Panc1 (cell line): ENCODE results near the gene LRGUK. TPM values are rescaled to one million over a fixed set of nuclear protein-coding genes. Genes with fewer than 3 reads are reported as not detected.

ENCODE experiments used
- ATAC-seq: fragments of 200-7000 bp; cut with Tn5 transposase; 2 replicates; pipeline ENCODE4 v1.9.1; 2020; ENCODE audit warnings: mild to moderate bottlenecking, moderate library complexity
- BruUV-seq: library from RNA; stranded (reverse); fragments of 400-500 nt; replicated peaks from 2 replicates; lab custom pipeline; 2021; lab: Mats Ljungman, UMichigan
- CTCF ChIA-PET: fragments of 300-600 bp; sonication (Branson Sonifier 250); formaldehyde crosslinking; loops from one replicate; lab custom pipeline; 2022; ENCODE audit warnings: antibody characterized with exemption; lab: Charles Lee
- POLR2A ChIA-PET: fragments of 300-600 bp; sonication (Branson Sonifier 250); formaldehyde crosslinking; loops from one replicate; lab custom pipeline; 2022; ENCODE audit warnings: antibody characterized with exemption; lab: Charles Lee
- DNase-seq: peaks from one replicate; pipeline ENCODE4 v3.0.0-alpha.2; 2010; ENCODE audit warnings: low read depth, low spot score
- H3K27ac ChIP-seq: 2 replicates; pipeline ENCODE4 v1.5.1; 2011; ENCODE audit warnings: mild to moderate bottlenecking, low read length, inconsistent platforms
- H3K27me3 ChIP-seq: fragments of 200-500 bp; sonication (Bioruptor generic); 2 replicates; pipeline ENCODE4 v1.6.0; 2014; ENCODE audit warnings: low read length, inconsistent platforms; ENCODE audit not compliant: control insufficient read depth, insufficient read depth
- H3K36me3 ChIP-seq: fragments of 200-500 bp; sonication (Bioruptor generic); 2 replicates; pipeline ENCODE4 v1.5.1; 2014; ENCODE audit warnings: inconsistent platforms, mild to moderate bottlenecking, low read length, moderate library complexity; ENCODE audit not compliant: control insufficient read depth, insufficient read depth
- H3K4me1 ChIP-seq: 2 replicates; pipeline ENCODE4 v1.5.1; 2011; ENCODE audit warnings: inconsistent platforms, mild to moderate bottlenecking, low read length, moderate library complexity; ENCODE audit not compliant: control insufficient read depth, insufficient read depth
- H3K4me3 ChIP-seq, 2 experiments: 2 replicates each; pipeline ENCODE4 v1.5.1; 2011 to 2012; ENCODE audit warnings: low read depth in 2 of 2, low read length in 2 of 2, mild to moderate bottlenecking in 2 of 2, inconsistent platforms in 1 of 2, moderate library complexity in 1 of 2
- H3K9me3 ChIP-seq: fragments of 200-500 bp; sonication (Bioruptor generic); 2 replicates; pipeline ENCODE4 v1.5.1; 2014; ENCODE audit warnings: low read depth, mild to moderate bottlenecking, inconsistent platforms, low read length, moderate library complexity; ENCODE audit not compliant: control insufficient read depth, insufficient read depth
- POLR2AphosphoS5 ChIP-seq: IDR thresholded peaks from 2 replicates; pipeline ENCODE4 v1.6.1; 2012; ENCODE audit warnings: mild to moderate bottlenecking, low read depth, low read length, moderate library complexity
- SIN3A ChIP-seq: IDR thresholded peaks from 2 replicates; pipeline ENCODE4 v1.6.1; 2012; ENCODE audit warnings: low read depth, mild to moderate bottlenecking, low read length, moderate library complexity, borderline replicate concordance; ENCODE audit not compliant: insufficient read depth
- TCF7L2 ChIP-seq: IDR thresholded peaks from 2 replicates; pipeline ENCODE4 v1.6.1; 2011; ENCODE audit warnings: mild to moderate bottlenecking, low read depth, low read length, inconsistent platforms
- in situ Hi-C: cut with HindIII; loops from 2 replicates; pipeline ENCODE4 v1.10.0; 2016; ENCODE audit warnings: low sequenced_read_pairs, low pct_unique_long_range_greater_than_20kb
- intact Hi-C: fragments of 100-400 bp; cut with micrococcal nuclease; formaldehyde crosslinking; loops from one replicate; pipeline ENCODE4 v1.10.0; 2022; ENCODE audit not compliant: unreplicated experiment
- total RNA-seq: library from RNA; stranded (reverse); gene quantifications from one replicate; pipeline ENCODE4 v1.2.1, GENCODE V29; 2021; ENCODE audit not compliant: unreplicated experiment
- TF ChIP-seq, protein P1 (sequence below): fragments of 450-650 bp; IDR thresholded peaks from 2 replicates; pipeline ENCODE4 v1.5.1; 2017; ENCODE audit warnings: mild to moderate bottlenecking
- TF ChIP-seq, protein P2 (sequence below), 2 experiments: IDR thresholded peaks; 2 replicates each; pipeline ENCODE4 v1.6.1; 2011 to 2012; ENCODE audit warnings: low read depth in 2 of 2, control low read depth in 1 of 2, low read length in 1 of 2, mild to moderate bottlenecking in 1 of 2, moderate library complexity in 1 of 2; ENCODE audit not compliant: insufficient read depth in 1 of 2

Gene LRGUK
- total RNA-seq, 1 experiment from 2014 or later: 0.23 TPM

GRCh38 chr7:134279898-134280297 is 152.8 kb downstream of the LRGUK start:
- Histone ChIP-seq H3K4me1 (no peaks in the 10 kb centered on the region), H3K36me3 (no peaks in the 10 kb centered on the region), H3K9me3 (no peaks in the 10 kb centered on the region), H3K4me3 (no peak overlapping the region), H3K27ac (no peak overlapping the region), H3K27me3 (peaks cover 8% of the 10 kb centered on the region)
- ChIA-PET CTCF (no interaction called here), POLR2A (no interaction called here)
- intact Hi-C loops: no loop called here
- DNase-seq (no peak), ATAC-seq (no peak)
- no TSS peak for BruUV-seq
- in situ Hi-C loops: no loop called here
- TF ChIP-seq, protein P1, sequence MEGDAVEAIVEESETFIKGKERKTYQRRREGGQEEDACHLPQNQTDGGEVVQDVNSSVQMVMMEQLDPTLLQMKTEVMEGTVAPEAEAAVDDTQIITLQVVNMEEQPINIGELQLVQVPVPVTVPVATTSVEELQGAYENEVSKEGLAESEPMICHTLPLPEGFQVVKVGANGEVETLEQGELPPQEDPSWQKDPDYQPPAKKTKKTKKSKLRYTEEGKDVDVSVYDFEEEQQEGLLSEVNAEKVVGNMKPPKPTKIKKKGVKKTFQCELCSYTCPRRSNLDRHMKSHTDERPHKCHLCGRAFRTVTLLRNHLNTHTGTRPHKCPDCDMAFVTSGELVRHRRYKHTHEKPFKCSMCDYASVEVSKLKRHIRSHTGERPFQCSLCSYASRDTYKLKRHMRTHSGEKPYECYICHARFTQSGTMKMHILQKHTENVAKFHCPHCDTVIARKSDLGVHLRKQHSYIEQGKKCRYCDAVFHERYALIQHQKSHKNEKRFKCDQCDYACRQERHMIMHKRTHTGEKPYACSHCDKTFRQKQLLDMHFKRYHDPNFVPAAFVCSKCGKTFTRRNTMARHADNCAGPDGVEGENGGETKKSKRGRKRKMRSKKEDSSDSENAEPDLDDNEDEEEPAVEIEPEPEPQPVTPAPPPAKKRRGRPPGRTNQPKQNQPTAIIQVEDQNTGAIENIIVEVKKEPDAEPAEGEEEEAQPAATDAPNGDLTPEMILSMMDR: no peak
- TF ChIP-seq SIN3A: no peak
- TF ChIP-seq, protein P2, sequence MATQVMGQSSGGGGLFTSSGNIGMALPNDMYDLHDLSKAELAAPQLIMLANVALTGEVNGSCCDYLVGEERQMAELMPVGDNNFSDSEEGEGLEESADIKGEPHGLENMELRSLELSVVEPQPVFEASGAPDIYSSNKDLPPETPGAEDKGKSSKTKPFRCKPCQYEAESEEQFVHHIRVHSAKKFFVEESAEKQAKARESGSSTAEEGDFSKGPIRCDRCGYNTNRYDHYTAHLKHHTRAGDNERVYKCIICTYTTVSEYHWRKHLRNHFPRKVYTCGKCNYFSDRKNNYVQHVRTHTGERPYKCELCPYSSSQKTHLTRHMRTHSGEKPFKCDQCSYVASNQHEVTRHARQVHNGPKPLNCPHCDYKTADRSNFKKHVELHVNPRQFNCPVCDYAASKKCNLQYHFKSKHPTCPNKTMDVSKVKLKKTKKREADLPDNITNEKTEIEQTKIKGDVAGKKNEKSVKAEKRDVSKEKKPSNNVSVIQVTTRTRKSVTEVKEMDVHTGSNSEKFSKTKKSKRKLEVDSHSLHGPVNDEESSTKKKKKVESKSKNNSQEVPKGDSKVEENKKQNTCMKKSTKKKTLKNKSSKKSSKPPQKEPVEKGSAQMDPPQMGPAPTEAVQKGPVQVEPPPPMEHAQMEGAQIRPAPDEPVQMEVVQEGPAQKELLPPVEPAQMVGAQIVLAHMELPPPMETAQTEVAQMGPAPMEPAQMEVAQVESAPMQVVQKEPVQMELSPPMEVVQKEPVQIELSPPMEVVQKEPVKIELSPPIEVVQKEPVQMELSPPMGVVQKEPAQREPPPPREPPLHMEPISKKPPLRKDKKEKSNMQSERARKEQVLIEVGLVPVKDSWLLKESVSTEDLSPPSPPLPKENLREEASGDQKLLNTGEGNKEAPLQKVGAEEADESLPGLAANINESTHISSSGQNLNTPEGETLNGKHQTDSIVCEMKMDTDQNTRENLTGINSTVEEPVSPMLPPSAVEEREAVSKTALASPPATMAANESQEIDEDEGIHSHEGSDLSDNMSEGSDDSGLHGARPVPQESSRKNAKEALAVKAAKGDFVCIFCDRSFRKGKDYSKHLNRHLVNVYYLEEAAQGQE (IDR thresholded peaks at IDR 0.05; ENCODE audit: insufficient read depth in 1 of 2, low read depth in 2 of 2, low read length in 1 of 2): no peak
- TF ChIP-seq POLR2AphosphoS5: no peak
- TF ChIP-seq TCF7L2: no peak

GRCh38 chr7:134280508-134280907 is 153.4 kb downstream of the LRGUK start:
- Histone ChIP-seq H3K27ac (no peak overlapping the region), H3K27me3 (peaks cover 8% of the 10 kb centered on the region), H3K4me1 (no peaks in the 10 kb centered on the region), H3K9me3 (no peaks in the 10 kb centered on the region), H3K36me3 (no peaks in the 10 kb centered on the region), H3K4me3 (no peak overlapping the region)
- no TSS peak for BruUV-seq
- intact Hi-C loops (no loop called here), in situ Hi-C loops (no loop called here)
- ChIA-PET CTCF (no interaction called here), POLR2A (no interaction called here)
- DNase-seq: no peak
- no peak for ATAC-seq
- TF ChIP-seq, protein P1: no peak
- TF ChIP-seq POLR2AphosphoS5 (no peak), TCF7L2 (no peak), SIN3A (no peak)
- TF ChIP-seq, protein P2 (IDR thresholded peaks at IDR 0.05; ENCODE audit: insufficient read depth in 1 of 2, low read depth in 2 of 2, low read length in 1 of 2): no peak
